Activated CD4-positive, alpha-beta T cell treated with anti-CD3 and anti-CD28 coated beads, Interleukin-2, Interleukin-6, amounts not matched to agents 100 ng/mL and 50 ng/mL, durations not matched to agents 16 hours and 8 hours (primary cell): ENCODE results near the gene LRP2BP.
"Not testable (repeated sequence)": the region's sequence is repeated elsewhere in the genome, so short reads cannot be mapped to it uniquely, and the experiment has no call there.

Source experiments
- DNase-seq: peaks from one replicate; pipeline ENCODE4 v3.0.0-alpha.2; 2020

Gene LRP2BP

DNA sequence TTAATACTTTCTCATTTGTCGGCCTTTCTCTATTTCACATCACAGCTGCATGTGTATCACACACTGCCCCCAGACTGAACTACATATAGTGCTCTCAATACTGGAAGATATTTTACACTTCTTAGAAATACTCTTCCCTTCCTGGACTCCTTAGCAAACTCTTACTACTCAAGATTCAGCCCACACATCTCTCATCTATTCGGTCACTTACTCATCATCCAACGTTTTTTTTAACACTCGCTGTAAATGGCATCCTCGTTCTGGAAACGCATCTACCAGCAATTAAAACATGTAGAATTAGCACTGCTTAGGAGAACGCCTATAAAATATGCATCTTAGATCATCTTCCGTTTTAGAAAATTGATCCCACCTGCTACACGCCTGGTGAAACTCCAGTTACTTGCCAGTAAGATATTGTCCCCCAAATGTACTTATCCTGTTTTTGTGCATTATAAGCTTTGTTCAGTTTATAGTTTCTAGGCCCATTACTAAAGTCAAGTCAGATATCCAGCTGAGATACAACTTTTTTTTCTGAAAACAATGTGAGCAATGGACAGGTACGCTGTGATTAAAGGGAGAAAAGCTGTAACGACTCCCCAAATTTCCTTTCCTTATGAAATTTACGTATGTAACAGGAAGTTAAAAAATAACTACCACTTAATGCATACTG, 1.0 kb downstream of the LRP2BP start:
- DNase-seq, result peak; percentile 62

DNA sequence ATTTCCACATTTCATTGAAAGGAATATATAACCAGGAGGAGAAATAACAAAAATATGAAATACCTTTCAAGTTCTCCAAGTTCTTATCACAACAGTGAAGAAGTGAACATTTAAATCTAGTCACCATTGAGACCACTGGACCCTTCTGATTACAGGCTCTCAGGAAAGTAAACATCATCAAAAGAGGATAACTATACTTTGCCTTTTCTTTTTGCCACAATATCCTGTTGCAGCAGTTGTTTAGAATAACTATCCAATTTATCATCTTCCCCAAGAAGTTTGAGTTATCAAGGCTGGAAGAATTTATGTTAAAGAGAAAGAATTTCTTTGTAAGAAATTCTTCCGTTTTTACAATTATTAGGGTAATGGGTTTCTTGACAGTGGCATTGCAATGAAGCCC, 3.6 kb downstream of the LRP2BP start:
- no peak for DNase-seq

DNA sequence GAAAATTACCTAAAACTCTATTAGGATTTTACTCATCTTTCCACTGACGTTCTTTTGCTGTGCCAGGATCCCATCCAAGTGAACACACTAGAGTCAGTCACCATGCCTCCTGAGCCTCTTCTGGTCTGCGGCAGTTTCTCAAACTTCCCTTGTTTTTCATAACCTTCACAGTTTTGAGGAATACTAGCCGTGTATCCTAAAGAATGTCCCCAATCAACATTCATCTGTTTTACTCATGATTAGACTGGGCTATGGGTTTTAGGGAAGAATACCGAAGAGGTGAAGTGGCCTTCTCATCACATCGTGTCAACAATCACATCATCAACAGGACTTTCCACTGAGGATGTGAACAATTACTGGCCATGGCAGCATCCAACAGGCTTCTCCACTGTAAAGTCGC, 4.8 kb downstream of the LRP2BP start:
- no peak for DNase-seq

DNA sequence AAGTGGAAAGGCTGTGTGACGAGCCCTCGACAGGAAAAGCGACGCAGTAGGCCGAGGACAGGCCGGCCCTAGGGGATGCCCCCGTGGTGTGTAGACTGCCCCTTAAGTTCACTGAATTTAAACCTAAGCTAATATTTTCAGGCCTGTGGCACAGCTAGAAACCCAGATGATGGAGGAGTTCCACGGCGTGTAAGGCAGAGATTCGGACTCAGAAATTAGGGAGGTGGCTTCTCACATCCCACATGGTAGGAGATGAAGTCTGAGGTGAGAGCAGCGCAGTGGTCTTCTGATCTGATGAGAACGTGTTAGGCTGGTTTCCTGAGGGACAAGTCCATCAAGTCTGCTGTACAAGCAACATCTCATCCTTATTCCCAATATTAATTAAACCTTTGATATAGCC, 7.8 kb downstream of the LRP2BP start:
- no peak for DNase-seq

DNA sequence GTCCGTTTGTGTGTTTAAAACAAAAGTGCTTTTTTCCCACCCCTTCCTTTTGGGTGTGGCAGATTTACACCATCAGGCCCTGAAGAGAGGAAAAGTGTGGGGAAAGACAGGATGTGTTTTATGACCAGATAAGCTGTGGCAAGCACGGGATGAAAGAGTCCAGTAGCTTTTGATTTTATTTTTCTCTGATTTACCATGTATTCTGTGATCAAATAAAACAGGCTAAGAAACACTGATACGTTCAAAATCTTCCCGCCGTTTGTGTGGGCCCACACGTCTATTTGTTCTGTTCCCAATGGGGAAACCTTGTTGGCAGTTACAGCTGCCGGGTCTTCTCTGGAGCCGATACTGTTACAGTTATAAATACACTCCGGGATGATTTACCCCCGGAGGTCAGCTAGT, 10.8 kb downstream of the LRP2BP start:
- DNase-seq, result no peak

DNA sequence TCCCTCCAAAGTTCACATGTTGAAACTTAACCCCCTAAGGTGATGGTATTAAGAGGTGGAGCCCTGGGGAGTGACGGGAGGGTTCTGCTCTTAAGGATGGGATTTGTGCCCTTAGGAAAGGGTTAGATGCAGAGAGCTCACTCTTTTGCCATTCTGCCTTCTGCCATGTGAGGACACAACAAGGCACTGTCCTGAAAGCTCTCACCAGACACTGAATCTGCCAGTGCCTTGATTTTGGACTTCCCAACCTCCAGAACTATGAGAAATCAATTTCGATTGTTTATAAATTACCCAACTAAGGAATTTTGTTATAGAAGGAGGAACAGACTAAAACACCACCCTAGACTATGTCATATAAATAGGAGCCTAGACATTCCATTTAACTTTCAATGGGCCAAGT, 11.7 kb downstream of the LRP2BP start:
- no peak for DNase-seq

DNA sequence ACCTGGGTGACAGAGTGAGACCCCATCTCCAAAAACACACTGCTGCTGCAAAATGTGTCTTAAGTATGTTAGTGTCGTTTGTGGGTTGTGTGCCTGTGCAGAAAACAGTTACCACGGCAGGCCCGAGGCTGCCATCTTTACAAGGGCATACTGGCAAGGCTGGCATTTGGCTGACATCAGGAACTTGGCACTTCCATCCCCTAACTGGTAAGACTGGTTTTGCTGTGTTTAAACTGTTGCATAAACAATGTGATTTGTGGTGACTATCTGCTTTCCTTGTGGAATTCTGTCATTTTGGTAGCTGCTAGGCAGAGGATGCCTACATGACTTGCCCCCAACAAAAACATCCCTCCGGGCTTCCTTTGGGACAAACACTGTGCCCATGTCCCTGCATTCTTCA, 12.3 kb downstream of the LRP2BP start:
- no peak for DNase-seq

DNA sequence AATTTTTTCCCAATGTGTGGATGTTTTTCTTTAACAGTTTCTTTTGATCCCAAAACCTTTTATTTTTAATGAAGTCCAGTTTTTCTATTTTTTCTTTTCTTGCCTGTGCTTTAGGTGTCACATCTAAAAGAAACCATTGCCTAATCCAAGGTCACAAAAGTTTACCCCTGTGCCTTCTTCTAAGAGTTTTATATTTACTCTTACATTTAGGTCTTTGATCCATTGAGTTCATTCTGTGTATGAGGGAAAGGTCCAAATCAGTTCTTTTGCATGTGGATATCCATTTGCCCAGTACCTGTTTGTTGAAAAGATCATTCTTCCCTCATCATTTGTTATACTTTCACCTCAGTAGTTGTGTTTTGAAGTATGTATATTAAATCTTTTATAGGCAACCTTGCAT, 13.0 kb downstream of the LRP2BP start:
- DNase-seq, result no peak

DNA sequence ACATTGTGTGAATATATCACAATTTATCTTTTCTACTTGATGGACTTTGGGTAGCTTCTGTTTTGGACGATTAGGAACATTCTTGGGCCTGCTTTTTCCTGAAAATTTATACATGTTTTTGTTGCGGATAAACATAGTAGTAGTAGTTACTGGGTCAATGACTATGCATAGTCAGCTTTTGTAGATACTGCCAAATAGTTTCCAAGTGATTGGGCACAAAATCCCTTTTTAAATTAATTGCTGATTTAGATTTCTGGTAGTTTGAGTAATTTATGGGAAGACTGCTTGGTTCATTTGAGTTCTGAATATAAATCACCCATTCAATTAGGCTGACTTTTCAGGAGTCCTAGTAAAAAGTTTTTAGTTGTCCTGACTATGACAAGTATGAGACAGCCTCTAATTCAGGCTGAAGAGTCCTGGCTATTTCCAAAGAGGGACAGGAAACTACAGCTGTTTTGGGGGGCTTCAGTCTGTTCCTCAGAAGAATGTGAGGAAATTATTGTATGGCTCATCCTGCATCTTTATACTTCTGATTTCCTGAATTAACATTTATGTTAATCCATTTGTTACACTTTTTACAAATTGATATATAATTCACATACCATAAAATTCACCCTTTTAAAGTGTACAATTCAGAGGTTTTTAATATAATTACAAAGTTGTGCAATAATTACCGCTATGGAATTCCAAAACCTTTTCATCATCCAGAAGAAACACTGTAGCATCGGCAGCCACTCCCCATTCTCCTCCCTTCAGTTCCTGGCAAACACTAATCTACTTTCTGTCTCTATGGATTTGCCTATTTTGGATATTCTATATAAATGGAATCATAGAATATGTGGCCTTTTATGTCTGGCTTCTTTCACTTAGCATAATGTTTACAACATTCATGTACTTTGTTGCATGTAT, 14.2 kb downstream of the LRP2BP start:
- DNase-seq, result no peak

DNA sequence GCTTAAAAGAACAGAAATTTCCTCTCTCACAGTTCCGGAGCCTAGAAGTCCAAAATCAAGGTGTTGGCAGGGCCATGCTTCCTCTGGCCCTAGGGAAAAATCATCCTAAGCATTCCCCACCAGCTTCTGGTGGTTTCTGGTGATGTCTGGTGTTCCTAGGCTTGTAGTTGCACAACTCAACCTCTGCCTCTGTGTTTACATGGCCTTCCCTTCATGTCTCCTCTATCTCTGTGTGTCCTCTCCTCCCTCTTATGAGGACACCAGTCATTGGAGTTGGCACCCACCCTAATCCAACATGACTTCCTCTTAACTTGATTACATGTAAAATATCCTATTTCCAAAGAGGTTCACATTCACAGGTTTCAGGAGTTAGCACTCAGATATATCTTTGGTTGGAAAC, 15.4 kb downstream of the LRP2BP start:
- DNase-seq, result no peak

DNA sequence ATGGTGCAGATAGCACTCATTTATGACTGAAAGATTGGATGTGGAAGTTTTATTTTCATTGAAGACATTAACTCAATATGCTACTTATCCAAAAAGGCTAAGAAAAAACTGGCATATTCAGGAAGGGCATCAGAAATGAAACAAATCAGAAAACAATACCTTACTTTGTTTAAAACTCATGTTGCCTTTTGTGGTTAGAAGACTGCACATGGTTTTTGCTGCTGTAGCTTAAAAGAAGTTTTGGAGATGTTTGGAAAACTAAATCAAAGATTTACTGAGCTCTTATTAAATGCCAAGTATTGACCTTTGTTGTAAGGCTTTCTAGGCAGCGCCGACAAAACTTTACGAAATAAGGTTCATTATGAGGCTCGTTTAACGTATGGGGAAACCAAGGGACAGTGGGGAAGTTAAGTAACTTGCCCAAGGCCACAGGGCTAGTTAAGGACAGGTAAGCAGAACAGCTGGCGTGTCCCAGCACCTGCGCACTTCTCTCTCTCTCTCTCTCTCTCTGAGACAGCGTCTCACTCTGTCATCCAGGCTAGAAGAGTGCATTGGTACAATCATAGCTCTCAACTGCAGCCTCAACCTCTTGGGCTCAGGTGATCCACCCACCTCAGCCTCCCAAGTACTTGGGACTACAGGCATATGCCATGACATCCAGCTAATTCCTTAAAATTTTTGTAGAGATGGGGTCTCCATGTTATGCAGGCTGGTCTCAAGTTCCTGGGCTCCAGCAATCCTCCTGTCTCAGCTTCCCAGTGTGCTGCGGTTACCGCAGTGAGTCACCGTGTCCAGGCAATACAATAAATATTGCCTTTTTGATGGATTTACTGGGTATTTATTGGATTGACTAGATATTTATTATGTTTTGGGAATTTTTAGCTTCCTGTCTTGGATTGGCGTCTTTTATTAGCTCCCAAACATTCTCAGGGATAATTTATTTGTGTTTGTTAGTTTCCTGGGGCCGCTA, 16.1 kb downstream of the LRP2BP start:
- no peak for DNase-seq

DNA sequence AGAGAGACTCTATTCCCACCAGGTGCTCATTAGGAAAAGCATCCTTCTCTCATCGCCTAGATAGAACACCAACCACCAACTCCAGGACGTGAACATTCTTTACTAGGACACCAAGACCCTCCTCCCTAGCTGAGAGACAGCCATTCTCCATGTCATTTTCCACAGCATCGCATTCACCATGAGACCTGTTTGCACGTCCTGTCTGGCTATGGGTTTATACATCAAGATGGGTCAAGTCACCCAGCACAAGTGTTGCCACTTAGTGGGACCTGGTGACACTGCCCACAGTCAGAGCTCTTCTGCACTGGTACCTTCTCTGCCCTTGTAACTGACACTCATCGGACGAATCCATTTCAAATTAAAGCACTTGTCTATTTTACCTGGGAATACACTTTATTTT, 17.5 kb downstream of the LRP2BP start:
- no peak for DNase-seq

DNA sequence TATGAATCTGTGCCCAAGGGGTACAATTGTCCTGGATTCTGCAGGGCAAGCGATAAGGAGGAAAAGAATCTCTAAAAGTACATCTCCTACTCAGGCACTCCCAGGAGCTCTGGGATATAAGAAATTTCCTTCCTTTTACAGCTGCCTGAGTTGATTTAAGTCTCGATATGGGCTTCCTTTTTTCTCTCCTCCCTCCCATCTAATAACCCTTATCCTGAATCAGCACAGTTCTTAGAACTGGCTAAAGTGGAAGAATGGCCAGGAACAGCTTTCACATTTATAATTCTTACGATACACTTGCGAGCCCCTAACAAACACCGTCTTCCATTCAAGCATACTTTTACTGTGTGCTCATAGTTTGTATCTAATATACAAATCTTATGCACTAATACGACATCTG, 21.2 kb downstream of the LRP2BP start:
- no peak for DNase-seq

DNA sequence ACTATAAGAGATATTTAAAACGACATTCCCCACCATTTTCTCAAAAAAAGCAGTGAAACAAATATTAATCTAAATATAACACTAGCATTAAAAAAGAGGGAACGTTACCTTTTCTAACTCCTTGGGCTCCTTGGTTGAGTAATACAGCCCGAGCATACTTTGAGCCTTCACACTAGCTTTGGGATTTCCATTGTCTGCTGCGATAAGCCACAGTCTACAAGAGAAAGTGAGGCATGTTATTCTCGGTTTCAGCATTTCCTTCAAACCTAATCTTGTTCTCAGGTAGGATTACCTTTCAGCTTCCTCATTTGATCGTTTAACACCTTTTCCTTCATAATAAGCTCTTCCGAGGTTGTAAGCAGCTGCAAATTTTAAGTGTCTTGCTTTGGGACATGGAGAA, 21.7 kb downstream of the LRP2BP start:
- no peak for DNase-seq

DNA sequence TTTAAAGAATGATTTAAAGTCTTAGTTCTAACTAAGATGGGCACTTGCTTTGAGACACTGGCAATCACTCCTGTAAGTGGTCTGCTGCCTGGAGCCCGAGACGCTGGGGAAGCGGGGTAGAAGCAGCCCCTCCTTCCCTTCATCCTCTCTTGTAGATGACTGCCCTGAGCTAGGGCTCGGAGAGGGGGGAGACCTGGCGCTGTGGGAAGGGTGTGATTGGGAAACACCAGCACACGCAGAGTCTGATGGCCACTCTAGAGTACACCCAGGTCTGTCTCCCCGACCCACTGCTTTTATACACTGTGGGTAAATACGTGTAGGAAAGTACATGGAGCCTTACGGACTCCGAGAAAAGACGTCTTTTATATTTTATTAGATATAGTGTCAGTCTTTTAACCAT, 24.0 kb downstream of the LRP2BP start:
- no peak for DNase-seq

DNA sequence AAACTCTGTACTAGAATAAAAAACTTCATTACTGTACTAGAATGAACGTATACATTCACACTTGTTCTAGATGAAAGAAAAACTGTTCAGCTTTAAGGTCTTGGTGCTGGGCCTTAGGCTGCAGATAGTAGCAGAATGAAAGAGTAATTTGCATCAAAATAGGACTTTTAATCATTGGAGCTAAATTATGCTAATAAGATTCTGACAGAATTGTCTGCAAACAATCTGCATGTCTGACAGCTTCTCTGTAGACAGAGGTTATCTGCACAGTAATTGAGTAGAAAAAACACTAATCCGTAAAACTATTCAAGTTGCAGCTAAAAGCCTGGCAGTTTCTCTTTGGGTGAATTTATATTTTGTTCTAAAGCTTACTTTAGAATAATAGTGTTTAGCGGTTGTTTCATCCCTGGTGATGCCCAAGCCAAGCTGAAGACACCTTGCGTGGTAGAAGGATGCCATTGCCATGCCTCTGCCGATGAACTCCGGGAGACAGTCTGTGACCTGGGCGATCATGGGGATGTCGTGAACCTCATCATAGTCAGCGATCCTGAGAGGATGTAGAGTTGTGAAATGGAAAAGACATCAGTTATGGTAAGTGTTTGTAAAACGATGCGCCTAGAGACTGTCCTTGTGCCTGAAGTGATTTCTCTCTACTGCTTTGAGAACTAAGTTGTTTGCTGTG, 25.3 kb downstream of the LRP2BP start:
- DNase-seq, result no peak

DNA sequence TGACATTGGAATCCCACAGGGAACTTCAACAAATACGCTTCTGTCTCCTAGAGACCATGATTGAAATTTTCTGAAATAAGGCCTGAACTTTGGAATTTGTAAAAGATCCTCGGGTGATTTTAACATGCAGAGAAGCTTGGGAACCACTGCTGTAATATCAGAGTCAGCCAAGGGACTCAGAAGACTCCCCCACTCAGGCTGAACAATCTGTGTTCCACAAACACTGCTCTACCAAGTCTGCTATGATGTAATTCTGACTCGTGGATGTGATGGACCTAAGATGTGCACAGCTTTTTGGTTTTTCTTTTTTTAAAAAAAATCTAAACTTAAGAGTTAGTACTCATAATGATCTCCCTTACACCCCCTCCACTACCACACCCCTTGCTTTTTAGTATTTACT, 26.0 kb downstream of the LRP2BP start:
- DNase-seq, result no peak

DNA sequence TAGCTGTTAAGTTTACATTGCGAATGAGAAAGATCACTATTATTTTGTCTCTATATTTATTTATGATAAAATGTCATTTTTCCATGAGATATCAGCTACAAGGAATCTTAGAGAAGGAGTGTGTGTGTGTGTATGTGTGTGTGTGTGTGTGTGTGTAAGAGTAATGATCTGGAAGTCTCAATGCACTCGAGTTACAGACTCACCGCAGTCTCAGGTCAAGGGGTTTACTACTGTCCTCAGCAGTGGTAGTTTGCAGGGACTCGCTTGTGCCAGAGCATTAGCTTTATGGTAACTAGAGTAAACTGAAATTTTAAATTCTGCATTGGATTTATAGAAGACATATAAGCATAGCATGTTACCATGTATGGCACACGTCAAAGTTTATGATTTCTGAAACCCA, 30.8 kb downstream of the LRP2BP start:
- DNase-seq, result no peak

DNA sequence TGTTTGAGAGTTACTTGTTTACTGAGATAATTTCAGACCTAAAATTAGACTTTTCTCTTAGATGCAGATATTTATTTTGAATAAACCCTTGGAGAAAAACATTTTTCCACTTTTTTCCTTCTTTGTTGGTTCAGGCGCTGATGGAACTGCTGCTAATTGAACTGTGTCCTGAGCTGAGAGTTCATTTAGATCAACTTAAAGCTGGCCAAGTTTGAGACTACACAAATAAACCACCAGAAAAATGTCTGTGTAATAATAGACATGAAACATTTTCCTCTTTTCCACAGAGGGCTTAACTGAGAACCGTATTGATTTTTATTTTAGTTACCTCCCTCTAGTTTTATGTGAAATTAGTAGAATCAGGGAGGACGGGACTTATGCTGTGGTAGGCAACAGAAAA, 32.5 kb downstream of the LRP2BP start:
- DNase-seq, result no peak

DNA sequence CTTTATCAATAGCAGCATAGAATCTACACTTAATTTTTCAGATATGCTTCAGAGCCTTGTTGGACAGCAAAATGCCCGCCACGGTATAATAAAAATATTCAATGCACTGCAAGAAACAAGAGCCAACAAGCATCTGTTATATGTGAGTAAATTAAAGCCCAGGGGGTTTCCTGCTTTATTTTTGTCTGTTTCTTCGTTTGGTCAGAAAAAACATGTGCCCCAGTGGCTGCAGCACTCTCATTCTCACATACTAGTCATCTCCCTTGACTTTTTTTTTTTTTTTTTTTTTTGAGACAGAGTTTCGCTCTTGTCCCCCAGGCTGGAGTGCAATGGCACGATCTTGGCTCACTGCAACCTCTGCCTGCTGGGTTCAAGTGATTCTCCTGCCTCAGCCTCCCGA, 33.2 kb downstream of the LRP2BP start:
- DNase-seq, result not testable (repeated sequence)

DNA sequence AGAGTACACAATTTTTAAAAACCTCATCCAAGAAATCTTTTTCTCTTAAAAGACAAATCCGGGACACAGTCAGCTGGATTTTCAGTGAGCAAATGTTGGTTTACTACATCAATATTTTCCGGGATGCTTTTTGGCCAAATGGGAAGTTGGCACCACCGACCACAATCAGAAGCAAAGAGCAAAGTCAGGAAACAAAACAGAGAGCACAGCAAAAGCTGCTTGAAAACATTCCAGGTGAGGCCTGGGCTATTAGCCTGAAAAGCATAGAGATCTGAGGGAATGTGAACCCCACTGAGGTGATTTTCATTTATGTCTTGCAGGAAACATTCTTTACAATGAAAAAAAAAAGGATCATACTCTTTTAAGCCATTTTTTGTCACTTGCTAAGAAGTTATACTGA, 33.9 kb downstream of the LRP2BP start:
- no peak for DNase-seq

DNA sequence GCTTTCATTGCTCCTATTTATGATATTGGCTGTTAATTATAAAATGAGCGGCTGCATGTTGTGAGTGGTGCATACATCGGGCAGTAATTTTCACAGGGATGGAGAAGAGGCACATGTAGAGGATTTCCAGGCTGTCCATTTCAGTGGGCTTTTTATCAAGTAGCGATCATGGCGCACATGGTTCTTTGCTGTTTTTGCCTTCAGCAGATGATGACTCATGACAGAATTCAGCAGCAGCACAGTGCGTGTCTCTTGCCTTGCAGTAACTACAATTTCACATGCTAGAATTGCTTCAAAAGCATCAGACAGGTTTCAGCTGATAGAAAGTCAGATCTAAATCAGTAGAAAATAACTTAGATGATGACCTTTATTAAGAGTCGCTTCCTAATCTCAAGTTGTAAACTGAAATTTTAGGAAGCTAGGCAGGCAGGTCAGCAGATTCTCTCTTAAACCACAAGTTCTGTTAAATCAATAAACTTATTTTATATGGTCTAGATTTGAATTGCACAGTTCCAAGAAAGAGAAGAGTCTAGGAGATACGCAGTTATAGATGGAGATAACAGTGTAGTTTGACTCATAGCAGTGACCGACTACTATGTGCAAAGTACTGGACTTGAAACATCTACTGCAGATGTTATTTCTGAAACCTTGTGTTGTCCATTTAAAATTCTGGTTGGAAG, 35.8 kb downstream of the LRP2BP start:
- DNase-seq, result no peak
